Measurements from ENCODE around the gene BTN2A1. TPM values are rescaled to one million over a fixed set of nuclear protein-coding genes. Genes with fewer than 3 reads are reported as not detected.

The BTN2A1 gene
- total and polyA plus RNA-seq, 10 of the 15 experiments (the other 5 are each of a cell fraction or from before 2014, with no cell fraction given) = 8.2 to 28.0 (median 15.8) TPM

DNA sequence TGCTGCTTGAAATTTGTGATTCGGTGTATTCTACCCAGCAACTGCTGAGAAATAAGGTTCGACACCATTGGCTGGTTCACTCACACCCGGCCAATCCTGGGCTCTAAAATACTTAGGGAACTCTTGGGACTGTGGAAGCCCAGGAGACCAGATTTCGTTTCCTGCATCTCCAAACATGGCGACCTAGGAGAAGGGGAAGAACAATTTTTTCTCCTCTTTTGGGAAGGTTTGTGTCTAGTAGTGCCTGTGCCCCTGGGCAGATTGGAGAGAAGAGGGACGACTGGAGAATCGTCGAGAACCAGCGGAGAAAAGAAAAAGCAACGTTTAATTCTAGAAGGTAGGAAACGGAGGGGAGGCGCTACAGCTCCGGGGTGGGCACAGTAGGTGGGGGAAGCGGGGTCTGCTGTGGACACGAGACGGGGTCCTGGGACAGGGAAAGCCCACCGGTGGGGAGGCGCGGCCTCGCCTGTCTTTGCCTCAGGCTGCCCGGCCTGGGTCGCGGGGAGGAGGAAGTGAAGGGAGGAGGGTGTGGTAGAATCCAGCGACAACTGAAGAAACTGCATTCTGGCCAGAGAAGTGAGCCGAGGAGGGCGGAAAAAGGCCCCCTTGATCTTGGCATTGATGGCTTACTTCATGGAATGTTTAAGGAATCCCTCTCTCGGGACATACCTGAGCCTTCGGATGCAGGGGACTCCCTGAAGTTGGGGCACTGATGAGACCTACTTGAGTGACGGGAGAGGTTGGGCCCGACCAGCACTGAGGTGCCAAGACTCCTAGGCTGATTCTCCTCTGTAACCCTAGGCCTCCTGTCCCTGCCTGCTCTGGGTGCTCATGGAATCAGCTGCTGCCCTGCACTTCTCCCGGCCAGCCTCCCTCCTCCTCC lies at the start of gene BTN2A1 (continued):
- TF ChIP-seq EED (IDR thresholded peaks at IDR 0.05; ENCODE audit: low read depth) = 0 out of 2 replicates have a peak, but pooled peaks have one; percentile 32
- no peak for TF ChIP-seq SUPT20H (IDR thresholded peaks at IDR 0.05; ENCODE audit: borderline replicate concordance, control insufficient read depth, low read depth, low read length)
- no peak for TF ChIP-seq CBX3 (IDR thresholded peaks at IDR 0.05; ENCODE audit: borderline replicate concordance, low read depth)
- TF ChIP-seq BHLHE40 (IDR thresholded peaks at IDR 0.05; ENCODE audit: borderline replicate concordance in 1 of 2, low read depth in 2 of 2, low read length in 1 of 2) = peak; percentile 5 to 54; a peak in 1 of 4 replicates
- no peak; the same call in 1 of the 2 replicates for TF ChIP-seq POLR2AphosphoS2 (IDR thresholded peaks at IDR 0.05; ENCODE audit: low read depth, low read length)
- TF ChIP-seq TCF3 (IDR thresholded peaks at IDR 0.05; ENCODE audit: borderline replicate concordance, insufficient read depth, low read depth, low read length) = no peak
- no peak for TF ChIP-seq CBX5 (IDR thresholded peaks at IDR 0.05; ENCODE audit: low read depth)
- TF ChIP-seq IRF4 (IDR thresholded peaks at IDR 0.05; ENCODE audit: low read depth, low read length) = no peak
- 0 out of 2 replicates have a peak, but pooled peaks have one; percentile 34 for TF ChIP-seq SMAD5 (IDR thresholded peaks at IDR 0.05; ENCODE audit: low read depth)
- TF ChIP-seq ZNF207 (IDR thresholded peaks at IDR 0.05; ENCODE audit: borderline replicate concordance) = no peak
- TF ChIP-seq MYC (IDR thresholded peaks at IDR 0.05; ENCODE audit: insufficient read depth, insufficient read length, insufficient replicate concordance, low read length, severe bottlenecking) = no peak
- TF ChIP-seq NRF1 (conservative IDR thresholded peaks at IDR 0.05; ENCODE audit: low read depth, low read length) = no peak
- peak; percentile 87 for TF ChIP-seq MEF2B (IDR thresholded peaks at IDR 0.05; ENCODE audit: partially characterized antibody, poor library complexity, severe bottlenecking)
- peak in 1 of 2 experiments; percentile 63; a peak in 1 of 4 replicates for TF ChIP-seq SRF (IDR thresholded peaks at IDR 0.05; ENCODE audit: low read depth in 2 of 2, low read length in 2 of 2)
- TF ChIP-seq SIN3A (IDR thresholded peaks at IDR 0.05; ENCODE audit: low read depth, low read length) = 0 out of 2 replicates have a peak, but pooled peaks have one; percentile 48
- TF ChIP-seq, protein P1, sequence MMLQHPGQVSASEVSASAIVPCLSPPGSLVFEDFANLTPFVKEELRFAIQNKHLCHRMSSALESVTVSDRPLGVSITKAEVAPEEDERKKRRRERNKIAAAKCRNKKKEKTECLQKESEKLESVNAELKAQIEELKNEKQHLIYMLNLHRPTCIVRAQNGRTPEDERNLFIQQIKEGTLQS (IDR thresholded peaks at IDR 0.05; ENCODE audit: borderline replicate concordance, extremely low read depth, low read depth, low read length) = no peak

Measured in GM12878 (cell line).